Frontal cortex (tissue), 4 donors: ENCODE results near the gene GAS2. TPM values are rescaled to one million over a fixed set of nuclear protein-coding genes. Genes with fewer than 3 reads are reported as not detected.

Experiments used
- DNase-seq, 2 donors: peaks; one replicate each; pipeline ENCODE4 v3.0.0; 2012; ENCODE audit warnings: low spot score in 2 of 2
- FAIRE-seq: peaks from 2 replicates; lab custom pipeline; 2012; peaks lifted over from hg19 to GRCh38; lab: Jason Lieb, UNC
- total RNA-seq: library from RNA; depleted of rRNA; stranded (reverse); fragments of >200 nt; gene quantifications from one replicate; pipeline ENCODE4 v1.2.3, GENCODE V29; 2014
- donor health status: control.
- donor health status: control.
- donor health status: control.

The GAS2 gene
- total RNA-seq, 1 donor from 2014 or later = 8.6 TPM

DNA sequence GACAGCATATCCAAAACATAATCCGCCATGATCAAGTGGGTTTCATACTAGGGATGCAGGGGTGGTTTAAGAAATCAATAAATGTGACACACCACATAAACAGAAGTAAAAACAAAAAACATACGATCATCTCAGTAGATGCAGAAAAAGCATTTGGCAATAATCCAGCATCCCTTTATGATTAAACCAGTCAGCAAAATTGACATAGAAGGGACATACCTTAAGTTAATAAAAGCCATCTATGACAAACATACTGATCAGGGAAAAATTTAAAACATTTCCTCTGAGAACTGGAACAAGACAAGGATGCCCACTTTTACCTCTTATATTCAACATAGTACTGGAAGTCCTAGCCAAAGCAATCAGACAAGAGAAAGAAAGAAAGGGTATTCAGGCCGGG is 49.6 kb downstream of the GAS2 start:
- no peak for DNase-seq
- FAIRE-seq = no peak

DNA sequence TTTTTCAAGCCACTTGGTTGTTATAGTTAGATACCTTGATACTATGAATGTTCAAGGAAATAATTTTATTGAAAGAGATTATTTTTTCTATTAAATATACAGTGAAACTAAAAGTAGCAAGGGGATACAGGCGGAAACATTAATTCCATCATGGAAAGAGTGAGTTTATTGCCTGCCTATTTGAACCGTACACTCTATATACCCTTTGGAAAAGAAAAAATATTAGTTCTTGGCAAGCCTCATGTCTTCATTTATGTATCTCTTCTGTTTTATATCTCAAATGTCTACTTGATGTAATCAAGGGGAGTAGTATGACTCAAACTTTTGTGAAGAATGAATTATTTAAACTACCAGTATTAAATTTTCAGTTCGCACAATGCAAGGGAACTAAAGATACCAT is 54.0 kb downstream of the GAS2 start:
- FAIRE-seq (no peak), DNase-seq (no peak)

GRCh38 chr11:22723274-22723673 is 56.9 kb downstream of the GAS2 start:
- DNase-seq = no peak

GRCh38 chr11:22725079-22725478 is 58.7 kb downstream of the GAS2 start:
- no peak for DNase-seq
- no peak for FAIRE-seq

More at GRCh38 chr11:22723274-22723673, 56.9 kb downstream of the GAS2 start:
- FAIRE-seq = no peak

GRCh38 chr11:22728600-22729389 is 62.4 kb downstream of the GAS2 start:
- FAIRE-seq = no peak
- DNase-seq = no peak

GRCh38 chr11:22730319-22730718 is 63.9 kb downstream of the GAS2 start:
- DNase-seq (no peak), FAIRE-seq (no peak)

DNA sequence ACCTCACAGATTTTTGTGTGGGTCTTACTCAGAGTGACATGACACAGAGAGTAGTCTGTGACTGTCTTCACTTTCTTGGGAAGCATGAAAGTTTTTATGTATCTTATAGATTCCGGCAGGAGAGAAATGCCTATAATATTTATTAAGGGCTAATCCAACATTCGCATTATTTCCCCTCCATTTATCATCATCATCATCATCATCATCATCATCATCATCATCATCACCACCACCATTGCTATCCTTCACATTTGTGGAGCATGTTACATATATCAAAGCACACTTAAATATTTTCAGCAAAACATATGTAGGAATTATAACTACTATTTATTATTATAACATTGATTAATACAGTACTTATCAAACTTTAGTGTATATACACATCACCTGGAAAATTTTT is 66.2 kb downstream of the GAS2 start:
- DNase-seq (no peak), FAIRE-seq (no peak)

GRCh38 chr11:22733475-22734248 is 67.3 kb downstream of the GAS2 start:
- DNase-seq (no peak), FAIRE-seq (no peak)

- FAIRE-seq (no peak), DNase-seq (no peak)
Observed at GRCh38 chr11:22734628-22735345, 68.4 kb downstream of the GAS2 start.

- no peak for DNase-seq
- FAIRE-seq = no peak
Observed at GRCh38 chr11:22742157-22742613, 75.8 kb downstream of the GAS2 start.

GRCh38 chr11:22749536-22749935 is 83.1 kb downstream of the GAS2 start:
- DNase-seq (no peak), FAIRE-seq (no peak)

- DNase-seq (no peak), FAIRE-seq (no peak)
Observed at GRCh38 chr11:22752908-22753310, 86.5 kb downstream of the GAS2 start.

DNA sequence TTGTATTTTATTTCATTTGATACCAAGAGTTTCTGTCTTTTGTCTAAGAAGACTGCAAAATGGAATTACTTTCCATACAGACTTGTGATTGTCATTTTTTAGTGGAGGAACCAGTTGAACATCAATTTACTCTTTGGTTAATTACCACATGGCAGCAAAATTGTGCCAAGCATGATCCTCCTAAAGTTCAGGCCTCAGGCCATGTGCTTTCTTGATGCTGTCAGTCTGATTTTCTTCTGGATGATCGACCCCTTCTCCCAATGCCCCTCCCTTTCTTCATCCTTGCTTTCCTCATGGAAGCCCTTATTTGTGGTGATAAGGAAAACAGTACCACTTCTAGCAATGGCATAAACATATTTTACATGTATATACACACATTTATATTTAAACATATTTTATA is 87.0 kb downstream of the GAS2 start:
- DNase-seq = no peak
- FAIRE-seq = no peak

- DNase-seq (no peak), FAIRE-seq (no peak)
Observed at GRCh38 chr11:22761066-22761465, 94.7 kb downstream of the GAS2 start.

DNA sequence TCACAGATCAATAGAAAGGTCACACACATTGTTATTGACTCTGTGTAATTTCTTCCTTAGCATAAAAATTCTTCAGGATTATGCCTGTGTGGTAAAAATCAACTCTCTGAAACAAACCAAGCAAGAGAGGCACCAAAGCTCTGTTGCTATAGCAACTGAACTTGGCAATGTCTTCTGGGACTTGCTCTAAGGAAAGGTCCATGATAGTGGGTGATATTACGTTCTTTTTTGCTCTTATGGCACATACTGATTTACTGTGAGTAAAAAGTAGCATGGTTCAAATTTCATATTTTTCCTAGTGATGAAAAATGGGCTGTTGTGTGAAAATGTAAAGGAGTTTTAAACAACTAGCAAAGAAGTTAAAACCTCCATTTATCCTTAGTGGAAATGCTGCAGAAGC is 96.8 kb downstream of the GAS2 start:
- FAIRE-seq (no peak), DNase-seq (peak in 1 of 2 donors; percentile 18)

GRCh38 chr11:22764735-22765134 is 98.3 kb downstream of the GAS2 start:
- DNase-seq (no peak), FAIRE-seq (no peak)

GRCh38 chr11:22768281-22768680 is 101.9 kb downstream of the GAS2 start:
- FAIRE-seq = no peak

GRCh38 chr11:22769081-22769480 is 102.7 kb downstream of the GAS2 start:
- DNase-seq = no peak
- no peak for FAIRE-seq

More at GRCh38 chr11:22768281-22768680, 101.9 kb downstream of the GAS2 start:
- DNase-seq = no peak

DNA sequence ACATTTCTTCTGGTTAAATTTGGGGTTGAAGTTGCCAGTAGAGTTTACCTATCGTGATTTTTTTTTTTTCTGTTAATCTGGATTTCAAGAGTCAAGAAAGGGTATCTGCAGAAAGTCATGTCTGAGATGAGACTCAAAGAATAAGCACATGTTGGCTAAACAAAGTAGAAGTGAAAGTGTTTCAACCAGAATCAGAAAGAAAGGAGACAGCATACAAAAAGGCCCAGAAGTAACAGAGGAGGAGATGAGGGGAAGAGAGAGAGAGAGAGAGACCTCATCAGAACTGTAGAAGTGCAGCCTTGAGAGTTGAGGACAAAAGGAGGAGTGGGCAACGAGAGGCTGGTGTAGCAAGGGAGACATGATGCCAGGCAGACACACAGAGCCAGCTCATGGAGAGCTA is 108.3 kb downstream of the GAS2 start:
- DNase-seq (no peak), FAIRE-seq (no peak)

DNA sequence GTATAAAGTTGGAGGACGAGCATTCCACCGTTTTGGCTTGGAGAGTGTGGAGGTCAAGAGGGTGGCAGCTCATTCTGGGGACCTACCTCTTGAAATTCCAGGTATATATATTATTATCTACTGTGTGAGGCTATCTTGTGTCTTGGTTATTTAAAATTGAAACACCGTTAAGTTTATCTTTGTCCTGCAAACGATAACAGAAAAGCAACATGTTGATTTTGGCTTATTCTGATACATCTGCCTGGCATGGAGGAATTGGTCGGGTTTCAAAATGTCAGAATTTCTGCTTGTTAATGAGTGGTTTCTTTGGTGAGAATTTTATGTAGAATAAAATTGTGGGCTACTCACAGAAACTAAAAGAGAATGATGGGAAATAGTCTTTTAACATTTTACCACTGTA is 108.8 kb downstream of the GAS2 start:
- no peak for FAIRE-seq
- DNase-seq = no peak

DNA sequence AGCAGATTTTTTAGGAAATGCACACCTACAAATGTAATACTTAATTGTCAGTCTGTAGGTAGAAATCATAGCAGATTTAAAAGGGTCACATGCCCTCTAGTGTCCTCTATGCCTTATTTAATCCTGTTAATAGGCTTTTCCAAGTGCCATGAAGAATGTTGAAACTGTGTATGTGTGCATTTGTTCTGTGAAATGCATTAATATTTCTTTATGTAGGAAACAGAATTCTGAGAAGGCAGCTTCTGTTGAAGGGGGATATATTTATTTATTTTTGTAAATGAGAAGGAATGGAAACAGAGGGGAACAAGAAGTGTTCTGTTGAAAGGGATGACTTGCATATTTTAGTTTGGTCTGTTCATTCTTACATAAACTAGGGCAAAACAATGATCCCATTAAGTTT is 112.2 kb downstream of the GAS2 start:
- no peak for DNase-seq

More for the DNA sequence above, 112.2 kb downstream of the GAS2 start:
- peak; percentile 93 for FAIRE-seq
